A673 (cell line): Measurements from ENCODE around the gene TGM5. TPM values are rescaled to one million over a fixed set of nuclear protein-coding genes. Genes with fewer than 3 reads are reported as not detected.

Experiments used
- BruUV-seq: library from RNA; stranded (reverse); fragments of 400-500 nt; replicated peaks from 2 replicates; lab custom pipeline; 2021; lab: Mats Ljungman, UMichigan
- CTCF ChIA-PET: fragments of 300-600 bp; sonication (Branson Sonifier 250); formaldehyde crosslinking; loops from one replicate; lab custom pipeline; 2022; ENCODE audit warnings: antibody characterized with exemption; lab: Charles Lee
- POLR2A ChIA-PET: fragments of 300-600 bp; sonication (Branson Sonifier 250); formaldehyde crosslinking; loops from one replicate; lab custom pipeline; 2022; ENCODE audit warnings: antibody characterized with exemption; ENCODE audit not compliant: low non-redundant PET; lab: Charles Lee
- DNase-seq: peaks from one replicate; pipeline ENCODE4 v3.0.0-alpha.2; 2015; ENCODE audit warnings: low spot score
- H3K27ac ChIP-seq: fragments of 200-600 bp; sonication (generic); 2 replicates; pipeline ENCODE4 v1.5.1; 2016; ENCODE audit warnings: mixed run types, low read depth, mild to moderate bottlenecking, mixed read lengths, antibody characterized with exemption, low read length; ENCODE audit not compliant: poor library complexity, severe bottlenecking
- H3K27me3 ChIP-seq: fragments of 200-600 bp; sonication (generic); replicated peaks from 2 replicates; pipeline ENCODE4 v1.6.1; 2017; ENCODE audit warnings: mixed run types, low read depth, mild to moderate bottlenecking, mixed read lengths, antibody characterized with exemption, low read length; ENCODE audit not compliant: insufficient read depth, poor library complexity
- H3K36me3 ChIP-seq: fragments of 200-600 bp; sonication (generic); 2 replicates; pipeline ENCODE4 v1.6.1; 2016; ENCODE audit warnings: mixed run types, mild to moderate bottlenecking, mixed read lengths, antibody characterized with exemption, low read length; ENCODE audit not compliant: insufficient read depth, poor library complexity, severe bottlenecking
- H3K4me1 ChIP-seq: fragments of 200-600 bp; sonication (generic); 2 replicates; pipeline ENCODE4 v1.6.1; 2017; ENCODE audit warnings: mixed run types, mild to moderate bottlenecking, mixed read lengths, antibody characterized with exemption, low read length; ENCODE audit not compliant: insufficient read depth, poor library complexity, severe bottlenecking
- H3K4me3 ChIP-seq: fragments of 200-600 bp; sonication (generic); 2 replicates; pipeline ENCODE4 v1.5.1; 2016; ENCODE audit warnings: low read depth, mixed run types, mild to moderate bottlenecking, mixed read lengths, low read length; ENCODE audit not compliant: poor library complexity, severe bottlenecking
- H3K9me3 ChIP-seq: fragments of 200-600 bp; sonication (generic); 2 replicates; pipeline ENCODE4 v1.6.1; 2016; ENCODE audit warnings: mixed run types, low read depth, mild to moderate bottlenecking, mixed read lengths, antibody characterized with exemption, low read length; ENCODE audit not compliant: poor library complexity, severe bottlenecking
- EZH2 ChIP-seq: fragments of 200-600 bp; sonication (generic); IDR thresholded peaks from 2 replicates; pipeline ENCODE4 v1.6.1; 2017; ENCODE audit warnings: borderline replicate concordance, low read depth, mild to moderate bottlenecking, mixed read lengths, antibody characterized with exemption, low read length; ENCODE audit not compliant: poor library complexity, severe bottlenecking
- intact Hi-C: fragments of 100-400 bp; cut with micrococcal nuclease; formaldehyde crosslinking; loops from one replicate; pipeline ENCODE4 v1.10.0; 2022; ENCODE audit not compliant: unreplicated experiment
- total RNA-seq: library from RNA; stranded (reverse); gene quantifications from 2 replicates; pipeline ENCODE4 v1.2.3, GENCODE V29; 2021
- TF ChIP-seq, protein P1 (sequence below): fragments of 300-800, 200-600 bp; sonication (generic); conservative IDR thresholded peaks from 2 replicates; pipeline ENCODE4 v1.5.1; 2017; ENCODE audit warnings: low read depth, mild to moderate bottlenecking, antibody characterized with exemption, low read length, moderate library complexity, mixed read lengths

TGM5 gene
- total RNA-seq, 1 experiment from 2014 or later, result not detected

DNA sequence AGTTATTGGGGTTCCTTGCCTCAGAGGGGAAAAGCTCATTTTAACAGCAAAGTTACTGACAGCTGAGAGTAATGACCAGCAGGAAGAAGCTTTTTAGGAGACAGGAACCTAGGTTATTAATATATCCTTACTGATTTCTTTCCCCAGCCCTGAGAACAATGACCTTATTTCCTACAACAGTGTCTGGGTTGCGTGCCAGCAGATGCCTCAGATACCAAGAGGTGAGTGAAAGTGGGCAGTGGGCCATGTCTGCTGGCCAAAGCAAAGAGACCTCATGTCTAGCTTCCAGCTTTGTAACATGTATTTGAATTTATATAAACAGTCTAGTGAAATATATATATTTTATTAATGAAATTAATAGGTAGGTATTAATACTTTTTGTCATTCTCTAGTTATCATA, 76.5 kb downstream of the TGM5 start:
- BruUV-seq, result no TSS peak
- CTCF ChIA-PET, result interaction anchor here (1.0 kb wide), 1 partner anchor 95 kb away, joined by 3 read pairs; no protein-coding TSS in a partner anchor
- no peak for TF ChIP-seq EZH2
- TF ChIP-seq, protein P1, sequence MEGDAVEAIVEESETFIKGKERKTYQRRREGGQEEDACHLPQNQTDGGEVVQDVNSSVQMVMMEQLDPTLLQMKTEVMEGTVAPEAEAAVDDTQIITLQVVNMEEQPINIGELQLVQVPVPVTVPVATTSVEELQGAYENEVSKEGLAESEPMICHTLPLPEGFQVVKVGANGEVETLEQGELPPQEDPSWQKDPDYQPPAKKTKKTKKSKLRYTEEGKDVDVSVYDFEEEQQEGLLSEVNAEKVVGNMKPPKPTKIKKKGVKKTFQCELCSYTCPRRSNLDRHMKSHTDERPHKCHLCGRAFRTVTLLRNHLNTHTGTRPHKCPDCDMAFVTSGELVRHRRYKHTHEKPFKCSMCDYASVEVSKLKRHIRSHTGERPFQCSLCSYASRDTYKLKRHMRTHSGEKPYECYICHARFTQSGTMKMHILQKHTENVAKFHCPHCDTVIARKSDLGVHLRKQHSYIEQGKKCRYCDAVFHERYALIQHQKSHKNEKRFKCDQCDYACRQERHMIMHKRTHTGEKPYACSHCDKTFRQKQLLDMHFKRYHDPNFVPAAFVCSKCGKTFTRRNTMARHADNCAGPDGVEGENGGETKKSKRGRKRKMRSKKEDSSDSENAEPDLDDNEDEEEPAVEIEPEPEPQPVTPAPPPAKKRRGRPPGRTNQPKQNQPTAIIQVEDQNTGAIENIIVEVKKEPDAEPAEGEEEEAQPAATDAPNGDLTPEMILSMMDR, result no peak
- no peak overlapping the region for H3K27ac ChIP-seq
- POLR2A ChIA-PET, result no interaction called here
- intact Hi-C loops, result loop anchor here (5.0 kb wide), 1 partner anchor 92 kb away; no protein-coding TSS in a partner anchor
- no peak for DNase-seq
- peaks cover 10% of the 10 kb centered on the region for H3K36me3 ChIP-seq
- no peak overlapping the region for H3K4me3 ChIP-seq
- H3K4me1 ChIP-seq, result no peaks in the 10 kb centered on the region
- H3K27me3 ChIP-seq, result no peaks in the 10 kb centered on the region
- H3K9me3 ChIP-seq, result no peaks in the 10 kb centered on the region

DNA sequence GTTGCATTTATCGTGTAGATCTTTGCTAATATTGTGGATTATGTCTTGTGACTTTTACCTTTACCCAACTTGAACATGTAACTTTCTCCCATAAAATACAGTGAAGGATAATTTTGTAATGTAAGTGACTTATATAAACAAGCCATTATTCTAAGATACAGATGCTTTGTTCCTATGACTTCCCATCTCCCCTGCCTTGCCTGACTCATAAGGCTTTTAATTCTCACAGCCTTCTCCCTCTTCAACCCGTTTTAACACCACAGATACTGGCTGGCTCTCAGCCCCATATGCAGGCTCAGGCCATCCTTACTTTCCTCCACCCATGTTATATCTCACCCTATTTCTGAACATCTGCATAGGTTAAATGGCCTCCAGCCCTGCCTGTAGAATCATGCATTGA, 77.4 kb downstream of the TGM5 start:
- ChIA-PET POLR2A (no interaction called here), CTCF (interaction anchor here (1.0 kb wide), 1 partner anchor 96 kb away, joined by 3 read pairs; no protein-coding TSS in a partner anchor)
- TF ChIP-seq EZH2, result no peak
- BruUV-seq, result no TSS peak
- Histone ChIP-seq H3K27me3 (no peaks in the 10 kb centered on the region), H3K4me3 (no peak overlapping the region), H3K36me3 (peaks cover 10% of the 10 kb centered on the region), H3K9me3 (no peaks in the 10 kb centered on the region), H3K4me1 (no peaks in the 10 kb centered on the region), H3K27ac (no peak overlapping the region)
- DNase-seq, result no peak
- intact Hi-C loops, result loop anchor here (5.0 kb wide), 1 partner anchor 487 kb away; no protein-coding TSS in a partner anchor

DNA sequence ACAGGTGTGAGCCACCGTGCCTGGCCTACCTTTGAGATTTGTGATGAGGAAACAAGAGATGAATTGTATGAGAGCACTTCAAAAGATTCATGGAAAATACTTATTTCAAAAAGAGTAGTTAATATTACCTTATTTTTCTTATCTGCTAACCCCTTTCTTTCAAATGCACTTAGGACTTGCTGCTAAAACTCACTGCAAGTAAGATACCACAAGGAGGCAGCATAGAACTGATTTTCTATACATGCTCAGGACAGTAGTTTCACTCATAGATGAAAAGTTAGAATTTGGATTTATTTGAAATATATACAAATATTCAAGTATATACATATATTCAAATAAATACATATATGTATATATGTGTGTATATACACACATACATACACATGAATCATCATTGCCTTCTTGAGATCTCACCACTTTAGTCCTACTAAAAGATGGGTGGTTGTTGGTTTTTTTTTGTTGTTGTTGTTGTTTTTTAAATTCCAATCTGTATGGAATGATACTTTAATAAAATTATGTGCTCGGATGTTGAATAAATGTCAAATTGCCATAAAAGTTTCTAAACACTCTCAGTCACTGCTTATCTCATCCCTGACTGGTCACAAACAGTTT, 79.1 kb downstream of the TGM5 start:
- DNase-seq, result peak; percentile 66
- no peaks in the 10 kb centered on the region for H3K4me1 ChIP-seq
- no peak overlapping the region for H3K4me3 ChIP-seq
- no peaks in the 10 kb centered on the region for H3K9me3 ChIP-seq
- CTCF ChIA-PET, result no interaction called here
- POLR2A ChIA-PET, result no interaction called here
- intact Hi-C loops, result loop anchor here (5.0 kb wide), 1 partner anchor 485 kb away; no protein-coding TSS in a partner anchor
- no peak overlapping the region for H3K27ac ChIP-seq
- H3K27me3 ChIP-seq, result no peaks in the 10 kb centered on the region
- BruUV-seq, result no TSS peak
- H3K36me3 ChIP-seq, result peaks cover 7% of the 10 kb centered on the region
- no peak for TF ChIP-seq EZH2
- TF ChIP-seq, protein P1, result peak; percentile 71
